Keratinocyte (primary cell): ENCODE data around the gene BCAS3. TPM values are rescaled to one million over a fixed set of nuclear protein-coding genes. Genes with fewer than 3 reads are reported as not detected.
"Not testable (repeated sequence)": the region's sequence is repeated elsewhere in the genome, so short reads cannot be mapped to it uniquely, and the experiment has no call there.

ENCODE experiments used
- DNase-seq: peaks from one replicate; pipeline ENCODE4 v3.0.0-alpha.2; 2011; ENCODE audit warnings: low read depth, missing footprints, low spot score
- FAIRE-seq: peaks from 2 replicates; lab custom pipeline; 2011; peaks lifted over from hg19 to GRCh38; lab: Jason Lieb, UNC
- H2AFZ ChIP-seq: 2 replicates; pipeline ENCODE4 v1.6.0; 2012; ENCODE audit warnings: low read length, control low read depth, inconsistent platforms; ENCODE audit not compliant: control insufficient read depth
- H3K27ac ChIP-seq: 2 replicates; pipeline ENCODE4 v1.5.1; 2011; ENCODE audit warnings: low read length; ENCODE audit not compliant: control insufficient read depth, insufficient read depth
- H3K27me3 ChIP-seq: 3 replicates; pipeline ENCODE4 v1.6.0; 2011; ENCODE audit warnings: low read length; ENCODE audit not compliant: control insufficient read depth, insufficient read depth; ENCODE audit errors: extremely low read depth
- H3K36me3 ChIP-seq, 2 experiments: 2 replicates in 1 of 2; 3 replicates in 1 of 2; pipeline ENCODE4 v1.5.1; 2011; ENCODE audit warnings: low read length in 2 of 2, mild to moderate bottlenecking in 1 of 2; ENCODE audit not compliant: control insufficient read depth in 2 of 2, insufficient read depth in 2 of 2; ENCODE audit errors: extremely low read depth in 1 of 2
- H3K4me1 ChIP-seq: 3 replicates; pipeline ENCODE4 v1.5.1; 2011; ENCODE audit warnings: low read length; ENCODE audit not compliant: control insufficient read depth, insufficient read depth; ENCODE audit errors: extremely low read depth
- H3K4me2 ChIP-seq: 3 replicates; pipeline ENCODE4 v1.6.0; 2011; ENCODE audit warnings: low read depth, low read length; ENCODE audit not compliant: control insufficient read depth, insufficient read depth; ENCODE audit errors: extremely low read depth
- H3K4me3 ChIP-seq, 3 experiments: fragments of 200-600 bp in 1 of 3; sonication (generic) in 1 of 3; 2 replicates in 2 of 3; 3 replicates in 1 of 3; pipeline ENCODE4 v1.5.1; 2011 to 2016; ENCODE audit warnings: low read length in 3 of 3, mild to moderate bottlenecking in 3 of 3, control low read depth in 2 of 3, inconsistent platforms in 1 of 3, low read depth in 1 of 3, mixed read lengths in 1 of 3, mixed run types in 1 of 3, moderate library complexity in 1 of 3; ENCODE audit not compliant: control insufficient read depth in 2 of 3, insufficient read depth in 2 of 3; ENCODE audit errors: extremely low read depth in 1 of 3
- H3K79me2 ChIP-seq: 2 replicates; pipeline ENCODE4 v1.6.0; 2012; ENCODE audit warnings: low read length; ENCODE audit not compliant: control insufficient read depth, insufficient read depth
- H3K9ac ChIP-seq: 3 replicates; pipeline ENCODE4 v1.6.0; 2011; ENCODE audit warnings: low read length; ENCODE audit not compliant: control insufficient read depth, insufficient read depth; ENCODE audit errors: extremely low read depth
- H3K9me1 ChIP-seq: 3 replicates; pipeline ENCODE4 v1.6.0; 2011; ENCODE audit warnings: low read length; ENCODE audit not compliant: control insufficient read depth, insufficient read depth; ENCODE audit errors: extremely low read depth
- H3K9me3 ChIP-seq: 2 replicates; pipeline ENCODE4 v1.5.1; 2012; ENCODE audit warnings: low read depth, low read length; ENCODE audit not compliant: control insufficient read depth
- H4K20me1 ChIP-seq: 3 replicates; pipeline ENCODE4 v1.6.0; 2011; ENCODE audit warnings: low read length; ENCODE audit not compliant: control insufficient read depth, insufficient read depth; ENCODE audit errors: extremely low read depth
- CTCF ChIP-seq, 3 experiments: IDR thresholded peaks in 1 of 3; conservative IDR thresholded peaks in 1 of 3; optimal IDR thresholded peaks in 1 of 3; 2 replicates in 2 of 3; 3 replicates in 1 of 3; pipeline versions ENCODE3 to v1.5.1; 2011; ENCODE audit warnings: low read length in 3 of 3, mild to moderate bottlenecking in 3 of 3, moderate library complexity in 2 of 3, control low read depth in 1 of 3, inconsistent platforms in 1 of 3; ENCODE audit not compliant: insufficient read depth in 2 of 3; ENCODE audit errors: extremely low read depth in 1 of 3
- EZH2 ChIP-seq: IDR thresholded peaks from one replicate; pipeline ENCODE4 v1.6.1; 2012; ENCODE audit warnings: inconsistent platforms, mild to moderate bottlenecking, low read length, moderate library complexity
- dilution Hi-C: fragments of 300-500 bp; cut with MboI; formaldehyde crosslinking; loops from one replicate; pipeline ENCODE4 v1.7.0; 2020; ENCODE audit warnings: low sequenced_read_pairs; ENCODE audit not compliant: extremely low pct_ligation_motif_present
- polyA plus RNA-seq, 5 experiments: library from polyadenylated mRNA; depleted of rRNA in 3 of 5; stranded (reverse) in 3 of 5; stranded (forward) in 1 of 5; unstranded in 1 of 5; fragments of >200 nt; gene quantifications; 1 replicate in 1 of 5; 2 replicates in 3 of 5; 3 replicates in 1 of 5; pipeline versions ENCODE4 v1.2.1 to v1.2.3, GENCODE V29; 2011 to 2012; ENCODE audit warnings: missing spikeins in 2 of 5, low read depth in 1 of 5, low replicate concordance in 1 of 5

The BCAS3 gene
- polyA plus RNA-seq, 1 donor (not counting 4 experiments of a cell fraction or from before 2014, with no cell fraction given), result 11.8 TPM

- no peak for FAIRE-seq
Observed at GRCh38 chr17:60664022-60664421, 13.6 kb upstream of the BCAS3 start.

GRCh38 chr17:60665602-60666001 is 12.0 kb upstream of the BCAS3 start:
- FAIRE-seq (no peak), DNase-seq (no peak)
- TF ChIP-seq CTCF (optimal IDR thresholded peaks at IDR 0.05 in 1 of 3, IDR thresholded peaks at IDR 0.05 in 1 of 3, conservative IDR thresholded peaks at IDR 0.05 in 1 of 3; ENCODE audit: extremely low read depth in 1 of 3, insufficient read depth in 2 of 3, low read length in 3 of 3), result no peak
- no peak for TF ChIP-seq EZH2
- H4K20me1 ChIP-seq, result no peaks in the 10 kb centered on the region
- H3K9me1 ChIP-seq, result no peaks in the 10 kb centered on the region
- no peaks in the 10 kb centered on the region for H3K9me3 ChIP-seq
- H3K36me3 ChIP-seq, result peaks cover 0 to 2% of the 10 kb centered on the region in 2 experiments
- H3K4me1 ChIP-seq, result no peaks in the 10 kb centered on the region
- H3K79me2 ChIP-seq, result no peaks in the 10 kb centered on the region
- H2AFZ ChIP-seq, result no peak overlapping the region
- no peak overlapping the region for H3K27ac ChIP-seq
- no peak overlapping the region for H3K4me2 ChIP-seq
- no peaks in the 10 kb centered on the region for H3K27me3 ChIP-seq
- no peak overlapping the region for H3K4me3 ChIP-seq
- dilution Hi-C loops, result no loop called here
- H3K9ac ChIP-seq, result no peak overlapping the region

More at GRCh38 chr17:60664022-60664421, 13.6 kb upstream of the BCAS3 start:
- Histone ChIP-seq H3K79me2 (no peaks in the 10 kb centered on the region), H3K4me2 (no peak overlapping the region), H2AFZ (no peak overlapping the region), H3K4me3 (no peak overlapping the region), H3K9ac (no peak overlapping the region), H3K27me3 (no peaks in the 10 kb centered on the region), H3K4me1 (no peaks in the 10 kb centered on the region), H3K36me3 (peaks cover 0 to 2% of the 10 kb centered on the region in 2 experiments), H3K27ac (no peak overlapping the region), H3K9me3 (no peaks in the 10 kb centered on the region), H3K9me1 (no peaks in the 10 kb centered on the region), H4K20me1 (no peaks in the 10 kb centered on the region)
- TF ChIP-seq EZH2 (no peak), CTCF (optimal IDR thresholded peaks at IDR 0.05 in 1 of 3, IDR thresholded peaks at IDR 0.05 in 1 of 3, conservative IDR thresholded peaks at IDR 0.05 in 1 of 3; ENCODE audit: extremely low read depth in 1 of 3, insufficient read depth in 2 of 3, low read length in 3 of 3) (no peak)
- DNase-seq, result no peak
- dilution Hi-C loops, result no loop called here

GRCh38 chr17:60668741-60669140 is 8.9 kb upstream of the BCAS3 start:
- H3K9me3 ChIP-seq, H2AFZ ChIP-seq, H3K27ac ChIP-seq, H4K20me1 ChIP-seq, H3K9ac ChIP-seq, H3K4me3 ChIP-seq, FAIRE-seq, H3K36me3 ChIP-seq, H3K79me2 ChIP-seq, DNase-seq, dilution Hi-C loops, H3K27me3 ChIP-seq, H3K4me1 ChIP-seq, H3K4me2 ChIP-seq, H3K9me1 ChIP-seq: not testable (repeated sequence)
